Activated T-cell treated with anti-CD3 and anti-CD28 coated beads, Interleukin-2, amount 50 U/mL, for 1 hour (primary cell): ENCODE data around the gene MRPS6.

ENCODE experiments used
- DNase-seq: peaks from one replicate; pipeline ENCODE4 v3.0.0-alpha.2; 2020

Gene MRPS6

GRCh38 chr21:34072145-34073031 is 990 bp upstream of the MRPS6 start:
- no peak for DNase-seq

- DNase-seq, result no peak
Measured at GRCh38 chr21:34073749-34074282, 438 bp downstream of the MRPS6 start.

DNA sequence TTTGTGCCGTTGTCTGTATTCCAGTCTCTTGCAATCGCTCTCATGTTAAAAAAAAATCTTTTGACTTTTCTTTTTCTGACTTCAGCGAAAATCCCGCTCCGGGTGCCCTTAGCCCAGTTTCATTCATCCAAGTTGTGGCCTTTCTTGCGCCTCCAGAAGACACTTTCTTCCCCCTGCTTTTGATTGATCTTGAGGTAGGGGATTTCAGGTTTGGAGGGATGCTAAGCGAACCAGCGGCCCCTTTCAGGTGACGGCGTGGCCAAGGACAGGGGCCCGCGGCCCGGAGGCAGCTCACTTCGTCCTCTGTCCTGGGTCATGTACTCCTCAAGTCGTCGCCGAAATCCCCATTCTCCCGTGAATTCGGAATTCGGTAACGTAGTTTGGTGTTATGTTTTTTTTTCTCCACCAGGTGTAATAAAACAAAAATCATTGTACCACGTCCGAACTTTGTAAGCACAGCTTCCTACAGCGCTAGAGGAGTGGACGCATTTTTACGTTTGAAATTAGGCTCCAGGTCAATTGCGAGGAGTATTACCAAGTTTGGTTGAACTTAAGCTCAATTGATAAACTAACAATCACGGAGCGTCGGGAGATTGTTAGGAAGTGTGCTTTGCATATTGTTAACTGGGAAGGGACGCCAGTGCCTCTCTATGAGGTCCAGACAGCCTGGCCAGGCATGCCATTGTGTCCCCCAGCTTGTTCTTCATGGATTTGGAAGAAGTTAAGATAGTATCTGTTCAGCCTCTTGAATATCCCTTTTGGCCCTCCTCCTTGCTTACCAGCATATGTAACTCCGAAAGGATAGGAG is 1.1 kb downstream of the MRPS6 start:
- DNase-seq, result peak; percentile 38

DNA sequence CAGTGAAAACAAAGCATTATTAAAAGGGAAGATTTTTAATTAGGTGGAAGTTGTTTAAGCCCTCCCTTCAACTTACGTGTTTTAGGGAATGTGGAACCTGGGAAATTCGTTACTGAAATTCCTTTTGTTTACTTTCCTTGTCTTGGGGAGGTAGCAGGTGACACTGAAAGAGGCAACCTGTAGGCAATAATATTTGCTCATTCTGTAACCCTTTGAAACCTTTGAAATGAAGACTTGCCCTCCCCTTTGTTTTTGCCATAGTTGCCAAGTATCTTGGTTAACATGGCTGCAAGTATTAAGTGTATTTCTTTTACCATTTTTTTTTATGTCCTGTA is 1.7 kb downstream of the MRPS6 start:
- no peak for DNase-seq

DNA sequence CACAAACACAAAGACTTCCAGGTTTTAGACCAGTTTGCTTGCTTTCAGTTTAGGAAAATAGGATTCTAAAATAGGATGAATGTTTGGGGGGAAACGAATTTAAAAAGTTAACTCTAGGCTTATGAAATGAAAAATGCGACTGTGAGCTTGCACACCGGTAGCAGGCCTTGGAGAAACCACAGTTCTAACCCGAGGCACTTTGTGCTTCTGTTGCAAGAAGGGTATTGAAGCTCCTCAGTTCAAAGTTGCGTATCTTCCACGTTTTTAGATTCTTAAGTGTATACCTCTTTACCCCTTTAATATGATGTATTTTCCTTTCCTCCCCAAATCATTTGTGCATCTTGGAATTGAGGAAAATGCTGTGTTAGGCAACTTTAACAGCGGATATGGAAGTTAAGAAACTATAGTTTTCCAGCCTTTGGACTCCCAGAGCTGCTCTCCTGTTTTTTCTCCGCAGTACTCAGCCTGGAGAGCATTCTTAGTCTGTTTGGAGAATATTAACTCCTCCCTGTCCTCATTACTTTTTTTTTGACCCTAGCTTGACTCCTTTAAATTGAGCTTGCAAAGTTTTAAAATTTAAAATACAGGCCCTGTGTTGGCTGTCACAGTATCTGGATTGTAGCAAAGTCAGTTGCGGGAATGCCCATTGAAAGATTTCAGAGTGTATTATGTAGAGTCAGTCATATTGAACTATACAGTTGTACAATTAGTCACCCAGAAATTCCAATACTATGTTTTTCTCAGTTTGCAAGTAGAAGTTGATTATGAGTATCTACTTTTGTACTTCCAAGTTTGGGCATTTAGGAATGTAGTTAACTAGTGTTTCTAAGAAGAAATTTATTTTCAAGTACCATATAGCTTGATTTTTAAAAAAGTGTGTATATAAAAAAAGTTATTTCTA is 2.6 kb downstream of the MRPS6 start:
- DNase-seq, result no peak

DNA sequence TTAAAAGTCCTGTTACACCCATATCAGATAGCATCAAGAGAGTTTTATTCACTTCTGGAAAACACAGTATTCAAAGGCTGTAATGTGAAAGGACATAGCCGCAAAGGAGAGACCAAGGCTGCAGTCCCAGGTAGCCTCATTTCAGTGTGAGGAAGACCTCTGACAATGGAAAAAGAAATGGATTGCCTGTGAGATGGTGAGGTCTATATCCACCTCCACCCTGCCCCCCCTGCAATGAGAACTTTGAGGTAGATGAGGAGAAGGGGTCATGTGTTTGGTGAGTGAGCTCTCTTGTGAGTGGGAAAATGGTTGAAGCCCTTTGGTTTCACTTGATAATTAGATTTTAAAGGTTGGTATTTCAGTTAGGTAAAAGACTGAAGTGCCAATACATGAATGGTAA is 3.5 kb downstream of the MRPS6 start:
- DNase-seq, result no peak

DNA sequence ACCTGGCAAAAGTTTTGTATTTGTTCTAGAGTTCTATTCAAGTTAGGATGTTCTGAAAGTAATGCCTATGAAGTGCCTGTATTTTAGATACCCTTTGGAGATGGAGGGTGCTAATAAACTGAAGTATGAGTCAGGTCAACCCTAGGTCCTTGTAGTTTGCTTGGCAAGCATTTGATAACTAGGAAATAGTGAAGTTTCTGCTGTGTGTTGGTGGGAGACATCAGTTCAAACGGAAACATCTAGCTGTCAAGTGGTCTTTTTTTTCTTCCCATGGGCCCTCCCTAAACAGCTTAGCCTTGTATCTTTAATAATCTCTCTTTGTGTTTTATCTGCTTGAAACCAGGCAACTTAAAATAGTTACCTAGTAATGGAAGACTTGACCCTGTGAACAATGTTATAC is 4.5 kb downstream of the MRPS6 start:
- no peak for DNase-seq

- no peak for DNase-seq
Measured at GRCh38 chr21:34078915-34079314, 5.5 kb downstream of the MRPS6 start.

GRCh38 chr21:34080710-34081109 is 7.3 kb downstream of the MRPS6 start:
- DNase-seq, result no peak

DNA sequence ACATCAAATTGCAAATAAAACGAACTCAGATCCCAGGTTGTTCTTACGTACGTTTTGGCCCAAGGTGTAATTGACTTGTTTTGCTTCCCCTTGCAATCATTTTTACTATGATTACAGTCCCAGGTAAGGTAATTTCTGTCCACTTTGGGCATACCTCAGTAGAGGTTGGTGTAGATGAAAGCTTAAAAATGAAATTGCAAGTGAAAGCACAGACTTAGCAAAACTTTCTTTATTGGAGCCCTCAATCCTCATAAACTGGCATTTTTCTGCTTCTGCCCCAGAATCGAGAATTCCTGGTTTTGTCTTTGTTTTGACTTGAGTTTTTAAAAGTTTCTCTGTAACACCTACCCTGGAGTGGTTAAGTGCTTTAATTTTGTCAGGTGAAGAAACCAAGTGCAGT is 9.4 kb downstream of the MRPS6 start:
- DNase-seq, result no peak

DNA sequence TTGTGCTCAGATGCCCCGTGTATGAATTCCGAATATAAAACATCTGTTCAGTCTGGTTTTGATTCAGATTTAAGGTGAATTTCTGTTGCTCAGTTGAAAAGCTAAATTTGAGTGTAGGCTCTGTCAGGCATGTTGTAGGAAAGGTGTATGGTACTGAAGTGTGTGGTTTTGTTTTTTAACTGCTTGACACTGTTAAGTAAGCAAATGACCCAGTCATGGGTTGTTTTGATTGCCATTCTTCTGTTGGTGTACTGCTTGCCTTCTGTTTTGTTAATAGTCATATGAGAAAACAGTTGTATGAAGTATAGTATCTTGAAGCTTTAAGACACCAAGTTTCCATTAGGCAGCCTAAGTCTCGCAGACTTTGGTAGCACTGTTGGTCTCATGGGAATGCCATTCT is 10.0 kb downstream of the MRPS6 start:
- DNase-seq, result no peak

GRCh38 chr21:34085129-34085528 is 11.8 kb downstream of the MRPS6 start:
- no peak for DNase-seq

DNA sequence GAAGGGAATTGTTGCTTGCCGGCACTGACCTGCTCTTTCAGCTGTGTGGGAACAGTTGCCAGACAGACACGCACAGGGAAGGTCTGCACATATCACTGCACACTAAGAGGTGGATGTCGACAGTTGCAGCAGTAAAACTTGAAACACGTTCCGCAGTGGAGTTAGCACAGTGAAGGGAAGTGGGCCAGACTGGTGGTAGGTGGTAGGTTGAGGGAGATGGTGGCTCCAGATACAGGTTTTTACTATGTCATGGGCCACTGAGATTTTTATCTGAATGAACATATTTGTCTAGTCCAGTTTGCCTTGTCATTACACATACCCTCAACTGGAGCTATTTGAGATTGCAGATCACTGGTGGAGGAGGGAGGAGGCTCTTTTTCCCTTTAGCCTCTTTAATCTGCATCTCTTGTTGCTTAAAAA is 13.5 kb downstream of the MRPS6 start:
- no peak for DNase-seq

GRCh38 chr21:34088752-34089151 is 15.4 kb downstream of the MRPS6 start:
- DNase-seq, result no peak

DNA sequence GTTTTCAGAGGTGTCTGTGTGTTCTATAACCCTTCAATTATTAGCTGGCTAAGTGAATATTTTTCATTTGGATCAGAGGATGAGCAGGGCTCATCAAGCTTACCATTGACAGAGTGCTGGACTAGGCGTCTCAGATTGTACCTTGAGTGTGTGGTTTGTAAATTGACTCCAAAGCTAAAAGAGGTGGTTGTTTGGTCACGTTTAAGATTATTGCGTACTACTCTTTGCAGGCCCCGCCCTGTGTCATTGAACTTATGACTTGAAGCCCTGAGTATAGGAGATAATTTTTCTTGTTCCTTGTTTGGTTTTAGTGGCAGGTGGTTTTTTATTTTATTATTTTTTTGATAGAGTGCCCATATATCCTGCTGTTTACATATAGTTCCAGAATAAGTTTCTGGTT is 17.7 kb downstream of the MRPS6 start:
- no peak for DNase-seq

DNA sequence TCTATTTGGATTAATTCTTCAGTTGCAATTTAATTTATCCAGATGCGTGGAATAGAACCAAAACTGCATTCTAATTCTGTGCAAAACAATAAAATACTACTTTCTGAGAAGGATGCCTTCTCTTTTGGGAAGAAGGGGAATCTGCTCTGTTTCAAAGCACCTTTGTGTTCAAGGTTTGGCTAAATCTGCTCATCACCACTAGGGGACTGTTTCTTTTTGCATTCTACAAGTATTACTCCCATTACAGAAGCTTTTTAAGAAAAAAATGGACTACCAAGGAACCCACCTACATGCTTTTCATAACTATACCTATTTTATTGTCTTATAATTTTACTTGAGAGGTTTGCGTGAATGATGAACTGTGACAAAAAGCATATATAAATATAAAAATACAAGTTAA is 18.2 kb downstream of the MRPS6 start:
- DNase-seq, result no peak

GRCh38 chr21:34092262-34092921 is 19.0 kb downstream of the MRPS6 start:
- no peak for DNase-seq

- DNase-seq, result no peak
Measured at GRCh38 chr21:34093083-34093482, 19.7 kb downstream of the MRPS6 start.

GRCh38 chr21:34094949-34095348 is 21.6 kb downstream of the MRPS6 start:
- no peak for DNase-seq

GRCh38 chr21:34097442-34097841 is 24.1 kb downstream of the MRPS6 start:
- DNase-seq, result no peak

GRCh38 chr21:34100337-34100736 is 27.0 kb downstream of the MRPS6 start:
- DNase-seq, result no peak

GRCh38 chr21:34100790-34101189 is 27.4 kb downstream of the MRPS6 start:
- DNase-seq, result no peak
